Stimulated activated CD8-positive, alpha-beta memory T cell treated with anti-CD3 and anti-CD28 coated beads, Interleukin-12 subunit alpha, Interleukin-12 subunit beta, amount 100 ng/mL, for 1 hour (primary cell): ENCODE results near the gene GRM8.
"Not testable (repeated sequence)": the region's sequence is repeated elsewhere in the genome, so short reads cannot be mapped to it uniquely, and the experiment has no call there.

Experiments used
- DNase-seq: peaks from one replicate; pipeline ENCODE4 v3.0.0-alpha.2; 2020; ENCODE audit warnings: low read depth

The GRM8 gene

DNA sequence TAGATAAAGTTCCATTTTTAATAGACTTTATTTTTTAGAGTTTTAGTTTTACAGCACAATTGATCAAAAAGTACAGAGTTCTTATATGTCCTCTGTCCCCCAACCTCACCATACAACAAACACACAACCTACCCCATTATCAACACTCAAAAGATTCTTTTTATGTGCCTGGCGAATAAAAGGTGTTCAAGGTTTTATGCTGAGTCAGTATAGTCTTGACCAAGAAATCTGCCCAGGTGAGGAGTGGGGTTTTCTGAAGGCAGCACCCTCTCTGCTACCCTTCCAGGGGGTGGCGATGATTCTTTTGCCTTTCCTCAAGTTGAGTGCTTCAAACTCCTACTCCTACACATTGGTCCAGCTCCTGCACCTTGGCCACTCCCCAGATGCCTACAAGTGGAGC, 222.9 kb downstream of the GRM8 start:
- DNase-seq = no peak

- DNase-seq = no peak
These were observed 230.9 kb downstream of the GRM8 start for GRCh38 chr7:127021857-127022256.

- DNase-seq = no peak
These were observed 231.6 kb downstream of the GRM8 start for GRCh38 chr7:127021019-127021738.

DNA sequence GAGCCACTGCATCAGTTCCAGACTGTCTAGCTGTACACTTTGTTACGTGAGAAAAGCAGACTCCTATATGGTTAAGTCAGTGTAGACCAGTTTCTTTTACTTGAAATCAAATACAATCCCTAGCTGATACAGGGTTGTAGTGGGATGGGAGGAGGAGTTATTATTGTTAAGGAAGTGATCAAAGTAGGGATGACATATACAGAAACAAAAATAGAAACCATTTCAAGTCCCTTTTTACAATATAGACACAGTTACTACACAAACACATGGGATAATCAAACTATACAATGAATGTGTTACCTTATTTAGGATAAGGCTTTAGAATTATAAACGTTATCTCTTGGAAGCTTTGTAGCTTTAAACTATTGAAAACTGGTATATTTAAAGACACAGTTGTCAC, 233.9 kb downstream of the GRM8 start:
- no peak for DNase-seq

GRCh38 chr7:127017196-127017595, 235.5 kb downstream of the GRM8 start:
- DNase-seq = no peak

GRCh38 chr7:127000725-127001124, 252.0 kb downstream of the GRM8 start:
- DNase-seq = no peak

DNA sequence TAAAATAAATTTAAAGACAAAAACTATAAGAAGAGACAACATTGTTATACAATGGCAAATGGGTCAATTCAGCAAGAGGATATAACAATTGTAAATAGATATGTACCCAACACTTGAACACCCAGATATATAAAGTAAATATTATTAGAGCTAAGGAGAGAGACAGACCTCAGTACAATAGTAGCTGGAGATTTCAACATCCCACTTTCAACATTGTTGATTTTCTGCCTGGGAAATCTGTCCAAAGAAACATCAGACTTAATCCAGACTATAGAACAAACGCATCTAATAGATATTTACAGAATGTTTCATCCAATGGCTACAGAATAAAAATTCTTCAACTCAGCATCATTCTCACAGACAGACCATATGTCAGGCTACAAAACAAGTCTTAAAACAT, 256.1 kb downstream of the GRM8 start:
- no peak for DNase-seq

DNA sequence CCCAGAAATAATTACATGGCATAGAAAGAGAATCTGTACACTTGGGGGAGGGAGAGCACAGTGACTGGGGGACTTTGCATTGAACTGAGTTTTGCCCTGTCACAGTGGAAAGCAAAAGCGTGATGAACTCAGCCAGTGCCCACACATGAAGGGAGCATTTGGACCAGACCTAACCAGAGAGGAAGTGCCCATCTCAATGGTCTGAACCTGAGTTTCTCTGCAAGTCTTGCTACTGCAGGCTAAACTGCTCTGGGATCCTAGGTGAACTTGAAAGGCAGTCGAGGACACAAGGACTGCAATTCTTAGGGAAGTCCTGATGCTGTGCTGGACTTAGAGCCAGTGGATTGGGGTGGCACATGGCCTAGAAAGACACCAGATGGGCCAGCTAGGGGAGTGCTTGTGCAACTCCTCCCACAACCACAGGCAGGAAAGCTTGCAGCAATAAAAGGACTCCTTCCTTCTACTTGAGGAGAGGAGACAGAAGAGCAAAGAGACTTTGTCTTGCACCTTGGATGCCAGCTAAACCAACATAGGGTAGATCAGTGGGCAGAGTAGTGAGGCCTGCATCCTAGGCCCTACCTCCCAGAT, 259.0 kb downstream of the GRM8 start:
- DNase-seq = no peak

- no peak for DNase-seq
These were observed 264.7 kb downstream of the GRM8 start for GRCh38 chr7:126988022-126988421.

- no peak for DNase-seq
These were observed 273.0 kb downstream of the GRM8 start for GRCh38 chr7:126979722-126980121.

GRCh38 chr7:126978865-126979264, 273.9 kb downstream of the GRM8 start:
- no peak for DNase-seq

- no peak for DNase-seq
These were observed 279.7 kb downstream of the GRM8 start for GRCh38 chr7:126973066-126973465.

DNA sequence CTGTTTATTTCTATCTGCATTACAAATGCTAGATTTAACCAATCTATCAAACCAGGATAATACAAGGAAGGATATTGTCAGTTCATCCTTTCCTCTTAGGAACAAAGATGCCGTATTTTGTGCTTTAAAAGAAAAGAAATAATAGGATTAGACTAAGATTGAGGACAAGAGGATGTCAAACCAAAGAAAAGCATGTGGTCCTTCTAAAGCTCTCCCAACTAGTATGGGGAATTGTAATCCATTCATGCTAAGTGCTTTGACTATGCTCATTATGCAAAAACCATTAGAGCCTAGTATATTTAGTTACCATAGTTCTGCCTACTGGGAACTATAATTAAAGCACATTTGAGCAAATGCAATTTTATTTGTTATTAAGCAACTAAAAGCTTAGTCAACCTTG, 280.2 kb downstream of the GRM8 start:
- no peak for DNase-seq

GRCh38 chr7:126959649-126960048, 293.1 kb downstream of the GRM8 start:
- DNase-seq = no peak

GRCh38 chr7:126958367-126958766, 294.4 kb downstream of the GRM8 start:
- DNase-seq = no peak

GRCh38 chr7:126957443-126957842, 295.3 kb downstream of the GRM8 start:
- DNase-seq = no peak

GRCh38 chr7:126953461-126953860, 299.3 kb downstream of the GRM8 start:
- no peak for DNase-seq

DNA sequence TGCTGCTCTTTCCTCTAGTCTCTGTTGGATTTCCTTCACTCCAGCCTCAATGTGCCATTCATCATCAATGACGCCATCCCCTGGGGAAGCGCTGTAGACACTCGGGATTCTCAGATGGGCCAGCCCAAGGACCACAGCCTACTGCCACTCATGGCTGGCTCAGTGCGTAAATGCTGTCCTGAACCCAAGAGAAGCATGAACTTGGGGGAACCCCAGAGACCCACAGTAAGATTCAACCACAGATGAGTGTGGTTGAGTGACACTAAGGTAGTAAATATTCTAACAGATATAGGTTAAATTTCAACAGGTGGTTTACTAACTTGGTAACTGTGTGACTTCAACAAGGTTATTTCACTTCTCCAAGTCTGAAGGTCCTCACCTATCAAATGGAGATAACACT, 304.1 kb downstream of the GRM8 start:
- DNase-seq = no peak

DNA sequence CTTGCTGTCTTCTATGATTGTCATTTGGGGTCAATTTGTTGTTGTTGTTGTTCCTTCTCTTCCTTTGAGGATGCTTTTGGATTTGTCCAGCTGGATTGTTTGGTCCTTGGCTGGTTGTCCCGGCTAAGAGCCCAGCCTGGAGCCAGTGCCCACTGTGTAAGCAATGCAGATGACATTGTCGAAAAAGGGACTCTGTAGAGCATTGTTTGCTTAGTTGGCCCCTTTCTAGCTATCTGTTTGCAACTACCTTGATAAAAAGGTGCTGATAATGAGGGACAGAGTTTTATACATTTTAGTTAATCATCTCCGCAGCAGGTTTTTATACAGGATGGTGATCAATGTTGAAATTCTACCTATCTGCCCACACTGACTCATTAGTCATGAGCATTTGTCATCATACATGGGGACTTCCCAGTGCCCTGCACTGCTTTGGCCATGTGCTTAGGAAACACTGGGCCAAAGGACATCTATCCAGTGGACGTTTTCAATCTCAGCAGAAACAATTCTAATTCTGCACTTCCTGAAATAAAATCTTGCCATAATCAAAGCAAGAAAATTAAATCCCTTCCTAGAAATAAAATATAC, 311.9 kb downstream of the GRM8 start:
- no peak for DNase-seq

GRCh38 chr7:126937171-126937570, 315.6 kb downstream of the GRM8 start:
- no peak for DNase-seq

DNA sequence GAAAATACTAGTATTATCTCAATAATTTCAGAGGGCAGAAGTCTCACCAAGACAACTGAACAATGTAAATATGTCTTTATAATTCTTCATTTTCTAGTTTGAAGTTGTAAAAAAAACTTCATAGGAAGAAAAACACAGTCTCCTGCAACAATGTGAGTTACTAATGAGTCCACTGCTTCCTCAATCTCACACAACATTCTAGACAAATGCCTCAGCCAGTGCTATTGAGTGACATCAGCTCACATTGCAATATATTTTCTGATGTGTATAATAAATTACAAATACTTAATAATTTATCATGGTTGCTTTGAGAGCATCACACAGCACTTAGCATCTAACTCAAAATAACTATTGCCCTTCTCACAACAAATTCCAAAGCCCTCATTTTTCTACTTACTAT, 321.2 kb downstream of the GRM8 start:
- DNase-seq = no peak

DNA sequence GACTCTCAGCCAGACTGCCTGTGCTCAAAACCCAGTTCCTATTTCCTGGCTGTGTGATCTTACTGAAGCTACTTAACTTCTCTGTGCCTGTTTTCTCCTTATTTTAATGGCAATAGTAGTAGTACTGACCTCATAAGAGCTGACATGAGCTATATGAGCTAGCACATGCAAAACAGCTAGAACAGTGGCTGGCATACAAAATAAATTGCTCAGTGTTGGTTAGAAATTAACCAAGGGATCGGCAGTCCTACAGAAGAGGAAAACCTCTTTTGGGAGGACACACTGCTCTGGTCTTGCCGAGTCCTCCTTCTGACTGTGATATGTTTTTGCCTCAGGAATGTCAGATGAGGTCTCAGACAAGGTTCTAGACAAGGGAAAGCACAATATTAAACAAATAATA, 322.6 kb downstream of the GRM8 start:
- DNase-seq = no peak

DNA sequence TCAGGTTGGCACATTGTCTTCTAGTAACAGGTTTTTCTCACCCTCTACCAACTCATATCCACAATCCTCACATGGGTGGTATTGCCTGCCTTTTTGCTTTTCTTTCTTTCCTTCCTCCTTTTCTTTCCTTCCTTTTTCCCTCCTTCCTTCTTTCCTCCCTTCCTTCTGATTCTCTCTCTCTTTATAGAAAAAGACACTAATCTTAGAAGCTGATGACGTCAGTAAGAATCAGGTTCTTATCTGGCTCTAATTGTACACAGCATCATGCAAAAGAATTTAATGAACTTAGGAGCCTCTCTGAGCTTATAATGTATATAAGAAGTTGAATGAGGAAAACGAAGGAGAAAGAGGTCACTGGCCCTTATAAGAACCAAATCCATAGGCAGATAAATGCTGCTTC, 328.3 kb downstream of the GRM8 start:
- no peak for DNase-seq

DNA sequence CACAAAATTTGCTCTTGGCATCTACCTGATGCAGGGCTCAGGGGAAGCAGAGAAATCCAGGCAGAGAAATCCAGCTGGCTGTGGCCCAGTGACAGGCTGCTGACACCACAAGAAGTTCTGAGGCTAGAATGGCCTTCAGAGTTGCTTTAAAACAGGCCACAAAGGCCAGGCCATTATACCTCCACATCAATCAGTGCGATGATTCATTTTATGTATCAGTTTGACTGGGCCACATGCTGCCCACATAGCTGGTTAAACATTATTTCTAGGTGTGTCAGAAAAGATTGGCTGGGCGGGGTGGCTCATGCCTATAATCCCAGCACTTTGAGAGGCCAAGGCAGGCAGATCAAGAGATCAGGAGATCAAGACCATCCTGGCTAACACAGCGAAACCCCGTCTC, 341.1 kb downstream of the GRM8 start:
- DNase-seq = not testable (repeated sequence)
